Dendritic cell treated with granulocyte-macrophage colony-stimulating factor and Interleukin-4, amounts not matched to agents 40 ng/mL and 50 ng/mL, for 4 days (primary cell): ENCODE measurements around the gene TBX1.

ENCODE experiments used
- H3K27ac Mint-ChIP-seq: one replicate; pipeline ENCODE4 v1.8.0; 2022; ENCODE audit warnings: mild to moderate bottlenecking, mixed read lengths
- H3K27me3 Mint-ChIP-seq: one replicate; pipeline ENCODE4 v1.8.0; 2022; ENCODE audit warnings: mild to moderate bottlenecking, mixed read lengths
- H3K36me3 Mint-ChIP-seq: one replicate; pipeline ENCODE4 v1.8.0; 2022; ENCODE audit warnings: low read depth, mixed read lengths
- H3K4me1 Mint-ChIP-seq: one replicate; pipeline ENCODE4 v1.8.0; 2022; ENCODE audit warnings: low read depth, mixed read lengths
- H3K4me3 Mint-ChIP-seq: one replicate; pipeline ENCODE4 v1.8.0; 2022; ENCODE audit warnings: mild to moderate bottlenecking, moderate library complexity, mixed read lengths
- H3K9me3 Mint-ChIP-seq: one replicate; pipeline ENCODE4 v1.8.0; 2022; ENCODE audit warnings: mixed read lengths
- intact Hi-C: fragments of 100-400 bp; cut with micrococcal nuclease; formaldehyde crosslinking; loops from one replicate; pipeline ENCODE4 v1.15.0; 2022

Gene TBX1

DNA sequence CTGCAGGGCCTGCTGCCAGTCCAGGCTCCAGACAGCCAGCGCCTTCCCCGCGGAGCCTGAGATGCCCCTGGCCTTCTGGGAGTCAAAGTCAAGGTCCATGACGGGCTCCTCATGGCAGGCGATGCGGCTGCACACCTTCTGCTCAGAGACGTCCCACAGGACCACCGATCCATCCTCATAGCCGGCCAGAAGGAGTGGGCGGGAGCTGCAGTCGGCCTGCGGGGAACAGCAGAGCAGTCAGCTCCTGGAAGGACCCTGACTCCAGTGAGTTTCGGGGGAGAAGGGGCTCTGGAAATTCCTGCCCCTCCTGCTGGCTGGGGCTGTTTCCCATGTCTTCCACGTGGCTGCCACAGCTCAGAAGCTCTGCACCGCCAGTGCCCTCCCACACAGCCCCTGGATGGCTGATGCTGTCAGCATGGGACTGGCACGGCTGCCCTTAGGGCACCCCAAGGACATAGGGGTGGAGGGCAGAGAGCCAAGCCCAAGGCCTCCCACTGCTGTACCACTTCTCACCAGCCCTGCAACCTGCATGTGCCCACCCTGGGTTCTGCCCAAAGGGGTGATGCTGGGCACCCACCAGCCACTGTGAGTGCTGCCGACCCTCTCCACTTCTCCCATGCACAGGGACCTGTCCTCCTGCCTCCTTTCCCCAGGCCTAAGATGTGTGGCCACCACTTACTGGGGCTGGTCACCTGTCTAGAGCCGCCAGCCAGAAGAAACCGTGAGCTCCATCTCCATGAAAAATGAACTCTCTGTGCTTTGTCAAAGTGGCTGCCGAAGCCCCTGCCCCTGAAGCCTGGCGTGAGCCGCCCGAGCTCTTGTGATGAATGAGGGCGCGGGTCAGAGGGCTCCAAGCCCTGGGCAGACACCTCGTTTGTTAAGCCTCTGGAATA is 41.7 kb downstream of the TBX1 start:
- Mint-ChIP-seq H3K9me3 (no peaks in the 10 kb centered on the region), H3K36me3 (peaks cover 36% of the 10 kb centered on the region), H3K4me3 (no peak overlapping the region), H3K27ac (no peak overlapping the region), H3K4me1 (no peaks in the 10 kb centered on the region), H3K27me3 (no peaks in the 10 kb centered on the region)
- intact Hi-C loops: no loop called here

DNA sequence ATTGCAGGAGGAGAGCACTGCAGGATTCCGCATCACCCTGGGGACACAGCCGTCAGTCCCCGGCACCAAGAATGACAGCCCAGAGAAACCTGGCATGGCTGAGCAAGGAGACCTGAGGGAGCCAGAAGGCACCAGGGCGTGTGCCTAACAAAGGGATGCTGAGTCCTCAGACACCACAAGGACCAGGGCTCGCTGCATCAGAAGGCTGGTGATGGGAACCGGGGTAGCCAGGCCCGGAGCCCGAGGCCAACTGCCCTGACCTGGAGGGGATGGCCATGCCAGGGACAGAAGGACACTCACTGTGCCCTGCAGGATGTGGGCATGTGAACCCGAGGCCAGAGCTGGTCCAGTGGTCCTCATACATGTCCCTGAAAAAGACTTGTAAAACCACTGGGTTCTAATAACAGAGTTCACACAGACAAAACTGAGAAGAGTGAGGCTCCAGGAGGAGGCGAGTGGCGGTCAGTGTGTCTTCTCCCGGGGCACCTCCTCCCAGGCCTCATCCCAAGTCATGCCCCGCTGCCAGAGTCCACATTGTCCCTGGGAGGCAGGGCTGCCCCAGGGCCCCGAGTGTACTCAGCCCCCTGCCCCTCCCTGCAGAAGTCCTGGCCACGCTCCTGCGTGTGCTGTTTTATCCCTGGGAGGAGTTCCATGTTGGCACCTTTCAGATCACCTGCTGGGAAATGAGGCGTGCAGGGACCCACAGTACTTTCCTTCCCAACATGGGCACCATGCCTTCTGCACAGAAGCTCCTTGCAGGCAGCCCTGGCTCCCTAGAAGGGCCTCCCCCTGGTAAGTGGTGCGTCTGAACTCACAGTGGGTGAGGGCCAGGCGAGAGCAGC is 42.5 kb downstream of the TBX1 start:
- intact Hi-C loops: no loop called here
- Mint-ChIP-seq H3K36me3 (peaks cover 36% of the 10 kb centered on the region), H3K4me3 (no peak overlapping the region), H3K27me3 (no peaks in the 10 kb centered on the region), H3K4me1 (no peaks in the 10 kb centered on the region), H3K27ac (no peak overlapping the region), H3K9me3 (no peaks in the 10 kb centered on the region)

DNA sequence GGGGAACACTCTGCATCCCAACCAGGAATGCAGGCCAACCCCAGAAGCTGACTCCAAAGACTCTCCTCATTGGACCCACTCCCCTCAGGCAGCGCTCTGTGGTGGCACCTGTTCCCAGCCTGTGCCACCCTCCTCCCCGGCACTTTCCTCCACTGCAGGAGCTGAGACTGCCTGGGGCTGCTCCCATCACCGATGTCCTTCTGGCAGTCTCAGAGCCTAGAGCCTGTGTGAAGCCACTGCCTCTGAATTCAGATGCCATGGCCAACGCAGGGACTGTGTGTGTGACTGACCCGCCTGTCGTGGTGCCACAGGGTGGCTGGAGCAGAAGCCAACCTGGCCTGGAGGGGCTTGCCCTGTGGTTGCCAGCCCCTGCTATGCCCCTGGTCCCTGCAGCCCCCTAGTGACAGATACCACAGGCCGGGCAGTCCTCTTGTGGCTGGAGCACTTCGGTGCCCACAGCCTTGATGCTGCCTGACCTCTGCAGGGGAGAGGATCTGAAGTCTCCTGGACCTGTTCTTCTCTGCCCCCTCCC is 43.2 kb downstream of the TBX1 start:
- no peak overlapping the region for H3K27ac Mint-ChIP-seq
- intact Hi-C loops: no loop called here
- H3K4me1 Mint-ChIP-seq: no peaks in the 10 kb centered on the region
- H3K4me3 Mint-ChIP-seq: no peak overlapping the region
- peaks cover 36% of the 10 kb centered on the region for H3K36me3 Mint-ChIP-seq
- no peaks in the 10 kb centered on the region for H3K9me3 Mint-ChIP-seq
- no peaks in the 10 kb centered on the region for H3K27me3 Mint-ChIP-seq

DNA sequence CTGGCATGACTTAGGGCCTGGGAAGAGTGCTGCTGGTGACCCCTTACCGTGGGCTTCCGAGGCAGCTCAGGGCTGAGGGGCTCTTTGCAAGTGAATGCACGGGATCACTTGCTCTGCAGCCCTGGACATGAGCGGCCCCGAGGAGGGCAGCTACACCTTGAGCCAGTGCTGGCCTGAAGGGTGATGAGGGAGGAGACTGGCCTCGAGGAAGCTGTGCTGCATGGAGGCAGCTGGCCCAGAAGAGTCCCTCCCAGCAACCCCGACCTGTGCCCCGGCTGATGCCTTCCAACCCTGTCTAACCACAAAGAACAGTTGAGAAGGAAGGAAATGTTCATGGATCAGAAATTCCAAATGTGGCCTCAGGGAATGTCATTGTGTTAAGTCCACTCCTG is 45.2 kb downstream of the TBX1 start:
- H3K4me3 Mint-ChIP-seq: no peak overlapping the region
- H3K27ac Mint-ChIP-seq: no peak overlapping the region
- no peaks in the 10 kb centered on the region for H3K9me3 Mint-ChIP-seq
- H3K4me1 Mint-ChIP-seq: no peaks in the 10 kb centered on the region
- peaks cover 36% of the 10 kb centered on the region for H3K36me3 Mint-ChIP-seq
- intact Hi-C loops: no loop called here
- H3K27me3 Mint-ChIP-seq: no peaks in the 10 kb centered on the region

DNA sequence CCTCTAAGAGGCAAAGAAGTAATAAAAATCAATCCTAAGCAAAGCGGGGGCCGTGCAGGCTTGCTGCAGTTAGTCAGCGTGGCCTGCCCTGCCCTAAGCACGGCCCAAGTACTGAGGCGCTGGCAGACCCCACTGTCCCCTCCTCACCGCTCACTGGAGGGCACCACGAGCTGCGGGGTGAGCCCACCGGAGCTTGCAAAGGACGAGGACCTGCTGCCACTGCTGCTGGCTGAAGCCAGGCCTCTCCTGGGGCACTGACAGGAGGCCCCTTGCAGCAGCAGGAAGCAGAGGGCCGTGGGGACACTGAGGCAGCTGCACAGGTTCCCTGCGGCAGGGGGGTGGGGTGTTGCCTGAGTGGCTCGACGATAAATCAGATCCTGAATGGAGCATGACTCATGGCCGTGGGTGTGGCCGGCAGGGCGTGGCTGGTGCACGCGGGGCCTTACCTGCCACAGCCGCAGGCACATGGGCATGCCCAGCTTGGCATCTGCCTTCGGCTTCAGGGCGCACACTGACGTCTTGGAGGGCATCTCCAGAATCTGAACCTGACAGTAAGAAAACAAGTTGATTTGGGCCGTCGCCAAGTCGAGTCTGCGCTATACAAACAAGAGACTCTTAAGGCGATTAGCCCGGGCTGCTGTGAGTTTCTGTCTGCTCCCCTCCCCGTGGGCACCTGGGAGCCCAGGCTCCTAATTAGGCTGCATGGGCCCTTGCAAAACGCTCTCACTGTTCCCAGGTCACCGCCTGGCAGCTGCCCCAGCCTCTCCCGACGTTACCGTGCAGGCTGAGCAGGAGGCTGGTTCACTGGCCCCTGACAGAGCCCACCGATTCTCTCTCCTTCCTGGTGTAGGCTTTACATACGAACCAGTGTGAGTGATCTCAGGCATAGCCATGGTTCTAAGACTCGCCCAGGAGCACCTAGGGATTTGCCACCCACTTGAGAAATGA is 45.9 kb downstream of the TBX1 start:
- peaks cover 35% of the 10 kb centered on the region for H3K36me3 Mint-ChIP-seq
- no peaks in the 10 kb centered on the region for H3K4me1 Mint-ChIP-seq
- no peak overlapping the region for H3K4me3 Mint-ChIP-seq
- no peak overlapping the region for H3K27ac Mint-ChIP-seq
- intact Hi-C loops: no loop called here
- no peaks in the 10 kb centered on the region for H3K9me3 Mint-ChIP-seq
- no peaks in the 10 kb centered on the region for H3K27me3 Mint-ChIP-seq

DNA sequence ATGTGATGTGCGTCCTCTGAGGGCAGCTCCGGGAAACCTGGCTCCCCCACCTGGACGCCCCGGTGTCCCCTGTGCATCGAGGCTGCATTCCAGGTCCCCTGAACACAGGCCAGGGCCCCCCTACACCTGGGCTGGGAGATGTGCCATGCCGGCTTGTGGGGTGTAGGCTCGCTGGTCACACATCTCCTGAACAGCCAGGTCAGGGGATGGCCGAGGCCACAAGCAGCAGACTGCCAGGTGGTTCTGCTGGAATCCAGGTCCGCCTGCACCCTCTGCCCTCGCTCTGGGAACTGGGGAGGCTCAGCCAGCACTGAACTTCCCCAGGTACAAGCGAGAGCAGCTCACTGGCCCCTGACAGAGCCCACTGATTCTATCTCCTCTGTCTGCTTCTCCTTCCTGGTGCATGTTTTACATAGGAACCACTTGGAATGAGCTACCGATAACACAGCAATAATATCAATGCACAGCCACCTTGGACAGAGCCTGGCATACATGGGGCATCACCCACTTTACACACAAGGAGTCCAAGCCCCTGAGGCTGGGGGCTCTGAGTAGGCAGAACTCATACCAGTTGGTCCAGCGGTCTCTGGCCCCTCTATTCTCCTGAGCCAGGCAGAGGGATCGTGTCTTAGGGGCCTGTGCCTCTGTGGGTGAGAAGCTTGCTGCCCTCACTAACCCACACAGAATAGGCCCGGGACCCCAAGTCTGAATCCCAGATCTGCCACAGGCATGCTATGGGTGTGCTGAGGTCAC is 46.8 kb downstream of the TBX1 start:
- no peak overlapping the region for H3K27ac Mint-ChIP-seq
- H3K4me1 Mint-ChIP-seq: no peaks in the 10 kb centered on the region
- no peak overlapping the region for H3K4me3 Mint-ChIP-seq
- H3K27me3 Mint-ChIP-seq: no peaks in the 10 kb centered on the region
- intact Hi-C loops: no loop called here
- peaks cover 36% of the 10 kb centered on the region for H3K36me3 Mint-ChIP-seq
- H3K9me3 Mint-ChIP-seq: no peaks in the 10 kb centered on the region

DNA sequence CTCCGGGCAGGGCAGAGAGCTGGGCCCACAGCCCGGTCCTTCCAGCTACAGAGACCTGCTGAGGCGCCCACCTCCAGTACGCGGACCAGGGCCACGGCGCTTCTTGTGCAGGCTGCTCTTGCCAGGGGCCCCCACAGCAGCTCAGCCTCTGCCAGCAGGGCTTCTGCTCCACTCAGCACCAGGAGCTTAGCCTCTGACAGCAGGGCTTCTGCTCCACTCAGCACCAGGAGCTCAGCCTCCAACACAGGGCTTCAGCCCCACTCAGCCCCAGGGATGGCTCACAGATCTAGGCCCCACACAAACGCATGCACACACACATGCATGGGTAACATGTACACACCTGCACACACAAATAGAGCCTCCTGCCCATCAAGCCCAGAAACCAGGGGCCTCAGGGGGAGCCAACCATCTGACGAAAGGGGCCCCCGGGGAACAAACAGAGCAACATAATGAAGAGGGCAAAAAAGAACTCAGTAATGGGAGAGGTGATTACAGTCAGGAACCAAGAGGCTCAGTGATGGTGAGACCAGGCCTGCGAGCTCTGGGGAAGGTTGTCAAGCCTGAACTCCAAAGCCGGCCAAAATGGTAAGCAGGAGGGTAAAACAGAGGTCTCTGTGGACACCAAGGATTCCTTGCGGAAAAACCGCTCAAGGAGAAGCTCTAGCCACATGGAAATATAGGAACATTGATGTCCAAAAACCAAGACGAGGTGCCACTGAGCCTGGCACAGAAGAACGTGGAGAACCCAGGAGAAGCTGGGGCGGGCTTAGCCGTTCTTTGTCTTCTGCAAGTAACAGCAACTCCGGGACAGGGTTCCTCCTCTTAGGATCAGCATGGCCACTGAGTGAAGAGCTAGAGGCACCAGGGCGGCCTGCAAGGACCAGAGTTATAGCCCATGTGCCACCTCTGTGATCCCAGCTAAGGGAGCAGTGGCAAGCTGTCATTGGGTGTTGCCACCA is 47.6 kb downstream of the TBX1 start:
- Mint-ChIP-seq H3K4me3 (no peak overlapping the region), H3K27ac (no peak overlapping the region), H3K36me3 (peaks cover 34% of the 10 kb centered on the region), H3K9me3 (no peaks in the 10 kb centered on the region), H3K27me3 (no peaks in the 10 kb centered on the region), H3K4me1 (no peaks in the 10 kb centered on the region)
- intact Hi-C loops: no loop called here

DNA sequence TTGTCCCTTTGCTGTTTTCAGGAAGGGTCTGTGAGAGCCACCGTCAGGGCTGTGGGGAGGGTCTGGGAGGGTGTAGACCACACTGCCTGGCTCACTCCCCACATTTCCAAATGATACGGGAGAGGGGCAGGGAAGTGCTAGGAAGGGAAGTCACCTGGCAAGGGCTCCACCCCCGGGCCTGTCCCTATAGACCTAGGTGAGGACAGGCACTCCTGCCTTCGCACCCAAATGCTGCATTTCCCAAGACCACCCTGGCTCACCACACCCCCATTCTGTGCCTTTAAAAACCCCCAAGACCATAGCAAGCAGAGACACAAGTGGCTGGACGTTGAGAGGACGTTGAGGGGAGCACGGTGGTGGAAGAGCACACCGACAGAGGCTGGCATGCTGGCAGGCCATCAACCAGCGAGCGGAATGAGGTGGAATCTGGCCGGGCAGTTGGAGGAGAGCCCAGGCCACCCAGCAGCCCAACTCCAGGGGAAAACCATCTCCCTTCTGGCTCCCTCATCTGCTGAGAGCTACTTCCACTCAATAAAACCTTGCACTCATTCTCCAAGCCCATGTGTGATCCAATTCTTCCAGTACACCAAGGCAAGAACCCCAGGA is 48.4 kb downstream of the TBX1 start:
- Mint-ChIP-seq H3K27me3 (no peaks in the 10 kb centered on the region), H3K4me3 (no peak overlapping the region), H3K27ac (no peak overlapping the region), H3K4me1 (no peaks in the 10 kb centered on the region), H3K36me3 (peaks cover 27% of the 10 kb centered on the region), H3K9me3 (no peaks in the 10 kb centered on the region)
- intact Hi-C loops: no loop called here

DNA sequence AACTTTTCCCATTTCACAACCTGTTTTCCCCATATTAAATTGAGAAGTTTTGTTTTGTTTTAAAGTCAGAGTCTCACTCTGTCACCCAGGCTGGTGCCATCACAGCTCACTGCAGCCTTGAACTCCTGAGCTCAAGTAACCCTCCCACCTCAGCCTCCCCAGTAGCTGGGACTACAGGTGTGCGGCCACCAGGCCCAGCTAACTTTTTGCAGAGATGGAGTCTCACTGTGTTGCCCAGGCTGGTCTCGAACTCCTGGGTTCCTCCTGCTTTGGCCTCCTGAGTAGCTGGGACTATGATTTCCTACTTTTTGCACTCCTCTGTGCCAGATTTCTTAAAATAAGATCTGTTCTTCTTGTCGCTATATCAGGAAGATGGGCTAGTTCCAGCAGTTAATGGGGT is 49.2 kb downstream of the TBX1 start:
- intact Hi-C loops: no loop called here
- no peak overlapping the region for H3K4me3 Mint-ChIP-seq

DNA sequence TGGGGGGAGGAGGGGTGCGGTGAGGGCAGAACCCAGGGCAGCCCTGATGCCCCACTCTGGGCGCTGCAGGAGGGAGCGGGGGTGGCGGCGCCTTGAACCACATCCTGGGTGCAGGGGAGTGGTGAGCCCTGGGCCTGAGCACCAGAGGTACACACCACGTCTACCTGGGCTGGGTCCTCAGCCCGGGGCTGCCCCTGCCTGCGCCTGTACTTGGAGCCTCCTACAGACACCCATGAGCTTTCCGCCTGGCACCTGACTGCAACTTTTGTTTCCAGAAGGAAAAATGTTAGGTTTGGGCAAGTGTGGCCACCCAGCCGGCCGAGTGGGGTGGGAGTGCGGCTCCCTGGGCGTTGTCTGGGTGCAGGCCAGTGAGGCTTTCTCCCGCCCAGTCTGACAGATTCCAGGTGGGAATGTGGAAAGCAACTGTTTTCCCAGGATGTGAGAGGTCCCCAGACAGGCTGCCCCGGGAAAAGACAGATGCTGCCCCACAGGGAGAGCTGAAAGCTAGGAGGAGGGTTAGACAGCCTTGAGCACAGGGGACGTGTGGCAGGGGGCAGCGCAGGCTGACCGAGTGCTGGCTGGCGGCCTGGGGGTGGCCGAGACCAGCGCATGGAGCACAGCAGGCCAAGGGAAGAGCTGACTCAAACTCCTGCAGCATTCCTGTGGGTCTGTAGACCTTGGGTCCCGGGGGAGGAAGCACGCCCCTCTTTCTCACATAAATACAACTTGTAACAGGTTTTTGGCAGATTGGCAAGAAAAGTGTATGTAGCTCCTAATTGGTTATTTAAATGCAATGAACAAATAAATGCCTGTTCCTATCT is 50.0 kb downstream of the TBX1 start:
- peaks cover 26% of the 10 kb centered on the region for H3K36me3 Mint-ChIP-seq
- H3K4me1 Mint-ChIP-seq: no peaks in the 10 kb centered on the region
- no peaks in the 10 kb centered on the region for H3K27me3 Mint-ChIP-seq
- H3K27ac Mint-ChIP-seq: no peak overlapping the region
- no peaks in the 10 kb centered on the region for H3K9me3 Mint-ChIP-seq
- H3K4me3 Mint-ChIP-seq: no peak overlapping the region
- intact Hi-C loops: no loop called here

More for the DNA sequence above, 49.2 kb downstream of the TBX1 start:
- no peaks in the 10 kb centered on the region for H3K27me3 Mint-ChIP-seq
- no peaks in the 10 kb centered on the region for H3K9me3 Mint-ChIP-seq
- peaks cover 26% of the 10 kb centered on the region for H3K36me3 Mint-ChIP-seq
- H3K4me1 Mint-ChIP-seq: no peaks in the 10 kb centered on the region
- no peak overlapping the region for H3K27ac Mint-ChIP-seq

DNA sequence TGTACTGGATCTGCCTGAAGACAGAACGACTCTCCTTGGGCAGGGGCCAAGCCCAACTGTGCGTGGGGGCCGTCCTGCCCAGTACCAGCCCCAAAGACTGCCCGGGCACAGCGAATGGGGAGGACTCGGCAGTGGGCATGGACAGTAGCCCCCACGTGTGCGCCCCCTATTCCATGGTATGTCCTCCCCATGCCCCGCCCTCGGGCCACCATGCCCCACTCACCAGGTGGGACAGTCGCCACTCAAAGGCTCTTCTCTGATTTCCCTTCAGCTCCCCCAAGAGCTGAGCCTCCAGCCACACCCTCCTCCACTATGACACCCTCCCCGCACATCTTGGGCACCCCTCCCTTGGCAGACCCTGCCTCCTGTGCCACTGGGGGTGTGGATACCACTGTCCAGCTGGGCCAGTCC is 50.6 kb downstream of the TBX1 start:
- Mint-ChIP-seq H3K36me3 (peaks cover 20% of the 10 kb centered on the region), H3K9me3 (no peaks in the 10 kb centered on the region), H3K4me3 (no peak overlapping the region), H3K27me3 (no peaks in the 10 kb centered on the region), H3K27ac (no peak overlapping the region), H3K4me1 (no peaks in the 10 kb centered on the region)
- intact Hi-C loops: no loop called here
